A673 (cell line): ENCODE measurements around the gene PUM1.

ENCODE experiments used
- EZH2 ChIP-seq: fragments of 200-600 bp; sonication (generic); IDR thresholded peaks from 2 replicates; pipeline ENCODE4 v1.6.1; 2017; ENCODE audit warnings: borderline replicate concordance, low read depth, mild to moderate bottlenecking, mixed read lengths, antibody characterized with exemption, low read length; ENCODE audit not compliant: poor library complexity, severe bottlenecking
- TF ChIP-seq, protein P1 (sequence below): fragments of 300-800, 200-600 bp; sonication (generic); conservative IDR thresholded peaks from 2 replicates; pipeline ENCODE4 v1.5.1; 2017; ENCODE audit warnings: low read depth, mild to moderate bottlenecking, antibody characterized with exemption, low read length, moderate library complexity, mixed read lengths

DNA sequence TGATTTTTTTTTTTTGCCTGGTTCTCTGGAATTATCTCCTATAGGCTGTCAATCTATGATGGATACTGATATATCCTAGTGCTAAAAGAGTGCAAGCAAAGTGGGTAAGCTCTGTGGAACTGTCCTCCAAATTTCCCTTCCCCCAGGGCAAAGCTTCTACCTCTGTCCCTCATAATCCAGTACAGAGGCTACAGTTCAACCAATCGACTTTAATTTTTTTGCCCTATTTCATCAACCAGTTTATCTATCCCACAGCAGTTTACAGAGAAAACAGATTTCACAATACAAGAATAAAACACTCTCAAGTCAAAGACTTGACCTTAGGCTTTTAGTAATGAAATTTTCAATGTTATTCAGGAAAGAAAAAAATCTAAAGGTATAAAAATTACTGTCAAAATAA, 13.9 kb downstream of the PUM1 start:
- TF ChIP-seq, protein P1, sequence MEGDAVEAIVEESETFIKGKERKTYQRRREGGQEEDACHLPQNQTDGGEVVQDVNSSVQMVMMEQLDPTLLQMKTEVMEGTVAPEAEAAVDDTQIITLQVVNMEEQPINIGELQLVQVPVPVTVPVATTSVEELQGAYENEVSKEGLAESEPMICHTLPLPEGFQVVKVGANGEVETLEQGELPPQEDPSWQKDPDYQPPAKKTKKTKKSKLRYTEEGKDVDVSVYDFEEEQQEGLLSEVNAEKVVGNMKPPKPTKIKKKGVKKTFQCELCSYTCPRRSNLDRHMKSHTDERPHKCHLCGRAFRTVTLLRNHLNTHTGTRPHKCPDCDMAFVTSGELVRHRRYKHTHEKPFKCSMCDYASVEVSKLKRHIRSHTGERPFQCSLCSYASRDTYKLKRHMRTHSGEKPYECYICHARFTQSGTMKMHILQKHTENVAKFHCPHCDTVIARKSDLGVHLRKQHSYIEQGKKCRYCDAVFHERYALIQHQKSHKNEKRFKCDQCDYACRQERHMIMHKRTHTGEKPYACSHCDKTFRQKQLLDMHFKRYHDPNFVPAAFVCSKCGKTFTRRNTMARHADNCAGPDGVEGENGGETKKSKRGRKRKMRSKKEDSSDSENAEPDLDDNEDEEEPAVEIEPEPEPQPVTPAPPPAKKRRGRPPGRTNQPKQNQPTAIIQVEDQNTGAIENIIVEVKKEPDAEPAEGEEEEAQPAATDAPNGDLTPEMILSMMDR, result no peak
- no peak for TF ChIP-seq EZH2
